Upper lobe of left lung (tissue), 4 donors: ENCODE data around the gene NUP210.

Experiments used
- EP300 ChIP-seq, 4 donors: sonication (generic); formaldehyde crosslinking; IDR thresholded peaks; one replicate each; pipeline ENCODE4 v1.5.1; 2017; ENCODE audit warnings: antibody characterized with exemption in 4 of 4, control low read depth in 2 of 4
- POLR2A ChIP-seq, 4 donors: fragments of 450-650 bp; IDR thresholded peaks; one replicate each; pipeline ENCODE4 v1.5.1; 2016 to 2017; ENCODE audit warnings: antibody characterized with exemption in 4 of 4, mild to moderate bottlenecking in 2 of 4
- POLR2AphosphoS5 ChIP-seq, 2 donors: sonication (generic); formaldehyde crosslinking; IDR thresholded peaks; one replicate each; pipeline ENCODE4 v1.5.1; 2017; ENCODE audit warnings: antibody characterized with exemption in 2 of 2
- TF ChIP-seq, protein P1 (sequence below), 6 experiments: fragments of 450-650 bp in 4 of 6; fragments of 200-600 bp in 2 of 6; sonication (generic) in 2 of 6; IDR thresholded peaks; one replicate each; pipeline ENCODE4 v1.5.1; 2016 to 2019; ENCODE audit warnings: antibody characterized with exemption in 6 of 6

- TF ChIP-seq EP300 (IDR thresholded peaks at IDR 0.05) (no peak), POLR2AphosphoS5 (IDR thresholded peaks at IDR 0.05) (no peak), POLR2A (IDR thresholded peaks at IDR 0.05) (no peak)
- TF ChIP-seq, protein P1, sequence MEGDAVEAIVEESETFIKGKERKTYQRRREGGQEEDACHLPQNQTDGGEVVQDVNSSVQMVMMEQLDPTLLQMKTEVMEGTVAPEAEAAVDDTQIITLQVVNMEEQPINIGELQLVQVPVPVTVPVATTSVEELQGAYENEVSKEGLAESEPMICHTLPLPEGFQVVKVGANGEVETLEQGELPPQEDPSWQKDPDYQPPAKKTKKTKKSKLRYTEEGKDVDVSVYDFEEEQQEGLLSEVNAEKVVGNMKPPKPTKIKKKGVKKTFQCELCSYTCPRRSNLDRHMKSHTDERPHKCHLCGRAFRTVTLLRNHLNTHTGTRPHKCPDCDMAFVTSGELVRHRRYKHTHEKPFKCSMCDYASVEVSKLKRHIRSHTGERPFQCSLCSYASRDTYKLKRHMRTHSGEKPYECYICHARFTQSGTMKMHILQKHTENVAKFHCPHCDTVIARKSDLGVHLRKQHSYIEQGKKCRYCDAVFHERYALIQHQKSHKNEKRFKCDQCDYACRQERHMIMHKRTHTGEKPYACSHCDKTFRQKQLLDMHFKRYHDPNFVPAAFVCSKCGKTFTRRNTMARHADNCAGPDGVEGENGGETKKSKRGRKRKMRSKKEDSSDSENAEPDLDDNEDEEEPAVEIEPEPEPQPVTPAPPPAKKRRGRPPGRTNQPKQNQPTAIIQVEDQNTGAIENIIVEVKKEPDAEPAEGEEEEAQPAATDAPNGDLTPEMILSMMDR (IDR thresholded peaks at IDR 0.05) = no peak
Measured at GRCh38 chr3:13457593-13457992, 37.5 kb upstream of the NUP210 start.
